ENCODE measurements around the gene GMCL2.
A peak's percentile ranks its signal among the peaks of the same experiment; 100 is the strongest.
"Not testable (repeated sequence)": the region's sequence is repeated elsewhere in the genome, so short reads cannot be mapped to it uniquely, and the experiment has no call there.

The GMCL2 gene

GRCh38 chr5:178205749-178206047 lies 18.5 kb upstream of the GMCL2 start:
- peaks cover 34 to 36% of the 10 kb centered on the region in 2 donors for H3K36me3 ChIP-seq (ENCODE audit: control insufficient read depth in 2 of 2, insufficient read depth in 2 of 2, low read length in 2 of 2)
- peak overlapping the region; percentile 46 for H3K27ac ChIP-seq (ENCODE audit: low read length)
- peak overlapping the region; percentile 55 to 70 for H3K9ac ChIP-seq (ENCODE audit: low read length in 2 of 2)
- H3K27me3 ChIP-seq (ENCODE audit: control insufficient read depth in 1 of 2, insufficient read depth in 2 of 2, low read length in 2 of 2), result no peaks in the 10 kb centered on the region
- peaks cover 27% of the 10 kb centered on the region for H3K4me1 ChIP-seq (ENCODE audit: control insufficient read depth, insufficient read depth, low read length)
- peak overlapping the region; percentile 88 to 94 for H3K4me3 ChIP-seq (ENCODE audit: low read length in 2 of 2)
- H3K9me3 ChIP-seq (ENCODE audit: control insufficient read depth in 2 of 2, low read length in 2 of 2), result no peaks in the 10 kb centered on the region

GRCh38 chr5:178204935-178205748 lies 18.0 kb upstream of the GMCL2 start:
- Histone ChIP-seq H3K9ac (ENCODE audit: low read length in 2 of 2) (peak overlapping the region; percentile 68 to 70), H3K27me3 (ENCODE audit: control insufficient read depth in 1 of 2, insufficient read depth in 2 of 2, low read length in 2 of 2) (no peaks in the 10 kb centered on the region), H3K4me3 (ENCODE audit: low read length in 2 of 2) (peak overlapping the region; percentile 88 to 94), H3K9me3 (ENCODE audit: control insufficient read depth in 2 of 2, low read length in 2 of 2) (no peaks in the 10 kb centered on the region), H3K36me3 (ENCODE audit: control insufficient read depth in 2 of 2, insufficient read depth in 2 of 2, low read length in 2 of 2) (peaks cover 28 to 31% of the 10 kb centered on the region in 2 donors), H3K27ac (ENCODE audit: low read length) (peak overlapping the region; percentile 55), H3K4me1 (ENCODE audit: control insufficient read depth, insufficient read depth, low read length) (peaks cover 27% of the 10 kb centered on the region)

GRCh38 chr5:178204182-178204934 lies 17.2 kb upstream of the GMCL2 start, which contains the start of gene HNRNPAB:
TSS of gene HNRNPAB (plus strand) at chr5:178204533. CDS start at chr5:178204838, 305 bp downstream.
- H3K4me1 ChIP-seq (ENCODE audit: control insufficient read depth, insufficient read depth, low read length), result peaks cover 27% of the 10 kb centered on the region
- H3K4me3 ChIP-seq (ENCODE audit: low read length in 2 of 2), result peak within 1 kb of the TSS; percentile 88 to 94
- peaks cover 20 to 25% of the 10 kb centered on the region in 2 donors for H3K36me3 ChIP-seq (ENCODE audit: control insufficient read depth in 2 of 2, insufficient read depth in 2 of 2, low read length in 2 of 2)
- peak within 1 kb of the TSS; percentile 68 to 70 for H3K9ac ChIP-seq (ENCODE audit: low read length in 2 of 2)
- H3K9me3 ChIP-seq (ENCODE audit: control insufficient read depth in 2 of 2, low read length in 2 of 2), result no peaks in the 10 kb centered on the region
- H3K27ac ChIP-seq (ENCODE audit: low read length), result peak within 1 kb of the TSS; percentile 55
- no peaks in the 10 kb centered on the region for H3K27me3 ChIP-seq (ENCODE audit: control insufficient read depth in 1 of 2, insufficient read depth in 2 of 2, low read length in 2 of 2)

GRCh38 chr5:178203670-178204181 lies 16.6 kb upstream of the GMCL2 start:
- no peaks in the 10 kb centered on the region for H3K9me3 ChIP-seq (ENCODE audit: control insufficient read depth in 2 of 2, low read length in 2 of 2)
- H3K27ac ChIP-seq (ENCODE audit: low read length), result no peak overlapping the region
- peaks cover 27% of the 10 kb centered on the region for H3K4me1 ChIP-seq (ENCODE audit: control insufficient read depth, insufficient read depth, low read length)
- peaks cover 14 to 19% of the 10 kb centered on the region in 2 donors for H3K36me3 ChIP-seq (ENCODE audit: control insufficient read depth in 2 of 2, insufficient read depth in 2 of 2, low read length in 2 of 2)
- no peaks in the 10 kb centered on the region for H3K27me3 ChIP-seq (ENCODE audit: control insufficient read depth in 1 of 2, insufficient read depth in 2 of 2, low read length in 2 of 2)
- peak overlapping the region; percentile 87 to 88 for H3K4me3 ChIP-seq (ENCODE audit: low read length in 2 of 2)
- peak overlapping the region; percentile 42 to 70 for H3K9ac ChIP-seq (ENCODE audit: low read length in 2 of 2)

- Histone ChIP-seq H3K27me3 (ENCODE audit: control insufficient read depth in 1 of 2, insufficient read depth in 2 of 2, low read length in 2 of 2) (no peaks in the 10 kb centered on the region), H3K9me3 (ENCODE audit: control insufficient read depth in 2 of 2, low read length in 2 of 2) (no peaks in the 10 kb centered on the region), H3K4me1 (ENCODE audit: control insufficient read depth, insufficient read depth, low read length) (peaks cover 27% of the 10 kb centered on the region), H3K36me3 (ENCODE audit: control insufficient read depth in 2 of 2, insufficient read depth in 2 of 2, low read length in 2 of 2) (peaks cover 9% of the 10 kb centered on the region in 2 donors), H3K9ac (ENCODE audit: low read length in 2 of 2) (no peak overlapping the region), H3K27ac (ENCODE audit: low read length) (no peak overlapping the region), H3K4me3 (ENCODE audit: low read length in 2 of 2) (no peak overlapping the region)
Observed at GRCh38 chr5:178202541-178202940, 15.4 kb upstream of the GMCL2 start.

- Histone ChIP-seq H3K4me1 (ENCODE audit: control insufficient read depth, insufficient read depth, low read length) (peaks cover 21% of the 10 kb centered on the region), H3K27me3 (ENCODE audit: control insufficient read depth in 1 of 2, insufficient read depth in 2 of 2, low read length in 2 of 2) (no peaks in the 10 kb centered on the region), H3K9ac (ENCODE audit: low read length in 2 of 2) (no peak overlapping the region), H3K4me3 (ENCODE audit: low read length in 2 of 2) (no peak overlapping the region), H3K36me3 (ENCODE audit: control insufficient read depth in 2 of 2, insufficient read depth in 2 of 2, low read length in 2 of 2) (peaks cover 2 to 4% of the 10 kb centered on the region in 2 donors), H3K9me3 (ENCODE audit: control insufficient read depth in 2 of 2, low read length in 2 of 2) (no peaks in the 10 kb centered on the region), H3K27ac (ENCODE audit: low read length) (no peak overlapping the region)
Observed at GRCh38 chr5:178201927-178202235, 14.7 kb upstream of the GMCL2 start.

- Histone ChIP-seq H3K36me3 (ENCODE audit: control insufficient read depth in 2 of 2, insufficient read depth in 2 of 2, low read length in 2 of 2) (peaks cover 0 to 1% of the 10 kb centered on the region in 2 donors), H3K4me1 (ENCODE audit: control insufficient read depth, insufficient read depth, low read length) (peaks cover 16% of the 10 kb centered on the region), H3K9ac (ENCODE audit: low read length in 2 of 2) (no peak overlapping the region), H3K4me3 (ENCODE audit: low read length in 2 of 2) (no peak overlapping the region), H3K27ac (ENCODE audit: low read length) (no peak overlapping the region), H3K27me3 (ENCODE audit: control insufficient read depth in 1 of 2, insufficient read depth in 2 of 2, low read length in 2 of 2) (no peaks in the 10 kb centered on the region), H3K9me3 (ENCODE audit: control insufficient read depth in 2 of 2, low read length in 2 of 2) (no peaks in the 10 kb centered on the region)
Observed at GRCh38 chr5:178201221-178201926, 14.2 kb upstream of the GMCL2 start.

- peaks cover 0 to 3% of the 10 kb centered on the region in 2 donors for H3K27me3 ChIP-seq (ENCODE audit: control insufficient read depth in 1 of 2, insufficient read depth in 2 of 2, low read length in 2 of 2)
- no peaks in the 10 kb centered on the region for H3K9me3 ChIP-seq (ENCODE audit: control insufficient read depth in 2 of 2, low read length in 2 of 2)
- no peaks in the 10 kb centered on the region for H3K36me3 ChIP-seq (ENCODE audit: control insufficient read depth in 2 of 2, insufficient read depth in 2 of 2, low read length in 2 of 2)
- H3K4me3 ChIP-seq (ENCODE audit: low read length in 2 of 2), result no peak overlapping the region
- H3K4me1 ChIP-seq (ENCODE audit: control insufficient read depth, insufficient read depth, low read length), result peaks cover 5% of the 10 kb centered on the region
- no peak overlapping the region for H3K9ac ChIP-seq (ENCODE audit: low read length in 2 of 2)
- no peak overlapping the region for H3K27ac ChIP-seq (ENCODE audit: low read length)
Observed at GRCh38 chr5:178199581-178200434, 12.6 kb upstream of the GMCL2 start.

- Histone ChIP-seq H3K27me3 (ENCODE audit: control insufficient read depth in 1 of 2, insufficient read depth in 2 of 2, low read length in 2 of 2) (peaks cover 0 to 10% of the 10 kb centered on the region in 2 donors), H3K4me3 (ENCODE audit: low read length in 2 of 2) (no peak overlapping the region), H3K27ac (ENCODE audit: low read length) (no peak overlapping the region), H3K36me3 (ENCODE audit: control insufficient read depth in 2 of 2, insufficient read depth in 2 of 2, low read length in 2 of 2) (no peaks in the 10 kb centered on the region), H3K9me3 (ENCODE audit: control insufficient read depth in 2 of 2, low read length in 2 of 2) (no peaks in the 10 kb centered on the region), H3K4me1 (ENCODE audit: control insufficient read depth, insufficient read depth, low read length) (peaks cover under 1% of the 10 kb centered on the region), H3K9ac (ENCODE audit: low read length in 2 of 2) (no peak overlapping the region)
Observed at GRCh38 chr5:178198706-178199105, 11.5 kb upstream of the GMCL2 start.

- not testable (repeated sequence) for H3K4me3 ChIP-seq (ENCODE audit: low read length in 2 of 2)
Observed at GRCh38 chr5:178198151-178198550, 11.0 kb upstream of the GMCL2 start.

More at GRCh38 chr5:178198151-178198550, 11.0 kb upstream of the GMCL2 start:
- not testable (repeated sequence) for H3K9me3 ChIP-seq (ENCODE audit: control insufficient read depth in 2 of 2, low read length in 2 of 2); H3K36me3 ChIP-seq (ENCODE audit: control insufficient read depth in 2 of 2, insufficient read depth in 2 of 2, low read length in 2 of 2); H3K4me1 ChIP-seq (ENCODE audit: control insufficient read depth, insufficient read depth, low read length); H3K9ac ChIP-seq (ENCODE audit: low read length in 2 of 2); H3K27ac ChIP-seq (ENCODE audit: low read length)
- H3K27me3 ChIP-seq (ENCODE audit: control insufficient read depth in 1 of 2, insufficient read depth in 2 of 2, low read length in 2 of 2), result peaks cover 0 to 13% of the 10 kb centered on the region in 2 donors
